K562 (cell line): ENCODE results near the gene TMEM60. TPM values are rescaled to one million over a fixed set of nuclear protein-coding genes. Genes with fewer than 3 reads are reported as not detected.

ENCODE experiments used
- HDAC2 ChIP-seq: fragments of 450-650 bp; IDR thresholded peaks from 2 replicates; pipeline ENCODE4 v1.6.1; 2016; ENCODE audit warnings: mild to moderate bottlenecking
- MITF ChIP-seq: IDR thresholded peaks from 2 replicates; pipeline ENCODE4 v1.6.1; 2014; ENCODE audit warnings: antibody characterized with exemption
- NCOA1 ChIP-seq: fragments of 450-650 bp; IDR thresholded peaks from 2 replicates; pipeline ENCODE4 v1.6.1; 2016; ENCODE audit warnings: low read depth
- NCOR1 ChIP-seq: fragments of 450-650 bp; IDR thresholded peaks from 2 replicates; pipeline ENCODE4 v1.6.1; 2016; ENCODE audit warnings: mild to moderate bottlenecking, moderate library complexity
- POLR2G ChIP-seq: fragments of 200-400 bp; formaldehyde crosslinking; IDR thresholded peaks from 2 replicates; pipeline ENCODE4 v1.6.1; 2017; ENCODE audit warnings: low read depth, mild to moderate bottlenecking, antibody characterized with exemption, low read length, moderate library complexity
- RFX1 ChIP-seq: fragments of 450-650 bp; IDR thresholded peaks from 2 replicates; pipeline ENCODE4 v1.6.1; 2016; ENCODE audit warnings: mild to moderate bottlenecking, moderate library complexity
- SPI1 ChIP-seq: IDR thresholded peaks from 2 replicates; pipeline ENCODE4 v1.6.1; 2011; ENCODE audit warnings: low read depth, low read length, control low read depth, borderline replicate concordance
- TAF1 ChIP-seq: IDR thresholded peaks from 2 replicates; pipeline ENCODE4 v1.6.1; 2011; ENCODE audit warnings: mild to moderate bottlenecking, low read length, moderate library complexity; ENCODE audit not compliant: insufficient read depth, control insufficient read depth, severe bottlenecking; ENCODE audit errors: extremely low read depth
- TRIM28 ChIP-seq: fragments of 450-650 bp; IDR thresholded peaks from 2 replicates; pipeline ENCODE4 v1.6.1; 2017
- ZNF3 ChIP-seq: fragments of 250-450 bp; sonication (Bioruptor Pico); IDR thresholded peaks from 2 replicates; pipeline ENCODE4 v1.5.0; 2021; ENCODE audit warnings: mild to moderate bottlenecking, moderate library complexity
- ZNF347 ChIP-seq: fragments of 450-650 bp; formaldehyde crosslinking; IDR thresholded peaks from 2 replicates; pipeline ENCODE4 v1.4.0; 2020; ENCODE audit warnings: low read depth, mild to moderate bottlenecking, moderate library complexity
- ZNF695 ChIP-seq: fragments of 450-650 bp; formaldehyde crosslinking; IDR thresholded peaks from 2 replicates; pipeline ENCODE4 v1.4.0; 2020; ENCODE audit warnings: mild to moderate bottlenecking, moderate library complexity
- polyA plus RNA-seq, 8 experiments: library from polyadenylated mRNA; depleted of rRNA in 4 of 8; stranded (reverse) in 5 of 8; unstranded in 3 of 8; fragments of >200 nt; fragmentation: Nextera tagmentation in 2 of 8; fragmentation: Illumina TruSeq in 1 of 8; extraction: Ambion mirVana in 2 of 8; extraction: Trizol in 1 of 8; gene quantifications; 2 replicates each; pipeline versions ENCODE4 v1.2.1 to v1.2.3, GENCODE V29; 2011 to 2014; ENCODE audit warnings: inconsistent platforms in 1 of 8, missing spikeins in 1 of 8
- total RNA-seq, 7 experiments: library from RNA; depleted of rRNA in 6 of 7; stranded (reverse); fragments of >200 nt in 6 of 7; fragmentation: Illumina TruSeq in 2 of 7; extraction: Trizol in 2 of 7; gene quantifications; 2 replicates each; pipeline versions ENCODE4 v1.2.1 to v1.2.3, GENCODE V29; 2011 to 2021; ENCODE audit warnings: low replicate concordance in 1 of 7
- TF ChIP-seq, protein P1 (sequence below): fragments of 250-450 bp; sonication (Bioruptor Pico); IDR thresholded peaks from 2 replicates; pipeline ENCODE4 v1.8.0; 2022; ENCODE audit warnings: moderate library complexity, mild to moderate bottlenecking, inconsistent platforms

The TMEM60 gene
- total and polyA plus RNA-seq, 9 of the 15 experiments (the other 6 are each of a cell fraction or from before 2014, with no cell fraction given), result 12.5 to 140 (median 38.4) TPM

- TF ChIP-seq ZNF347 (no peak), POLR2G (no peak), TRIM28 (no peak), ZNF3 (CRISPR knock-in tag) (no peak), ZNF695 (CRISPR knock-in tag) (no peak), TAF1 (no peak), HDAC2 (no peak), NCOR1 (no peak), SPI1 (no peak), NCOA1 (no peak), RFX1 (no peak), MITF (no peak)
- TF ChIP-seq, protein P1, sequence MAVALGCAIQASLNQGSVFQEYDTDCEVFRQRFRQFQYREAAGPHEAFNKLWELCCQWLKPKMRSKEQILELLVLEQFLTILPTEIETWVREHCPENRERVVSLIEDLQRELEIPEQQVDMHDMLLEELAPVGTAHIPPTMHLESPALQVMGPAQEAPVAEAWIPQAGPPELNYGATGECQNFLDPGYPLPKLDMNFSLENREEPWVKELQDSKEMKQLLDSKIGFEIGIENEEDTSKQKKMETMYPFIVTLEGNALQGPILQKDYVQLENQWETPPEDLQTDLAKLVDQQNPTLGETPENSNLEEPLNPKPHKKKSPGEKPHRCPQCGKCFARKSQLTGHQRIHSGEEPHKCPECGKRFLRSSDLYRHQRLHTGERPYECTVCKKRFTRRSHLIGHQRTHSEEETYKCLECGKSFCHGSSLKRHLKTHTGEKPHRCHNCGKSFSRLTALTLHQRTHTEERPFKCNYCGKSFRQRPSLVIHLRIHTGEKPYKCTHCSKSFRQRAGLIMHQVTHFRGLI, result no peak
Observed at GRCh38 chr7:77837275-77837674, 39.0 kb upstream of the TMEM60 start (continued).
